ENCODE data around the gene PRF1. TPM values are rescaled to one million over a fixed set of nuclear protein-coding genes. Genes with fewer than 3 reads are reported as not detected.
"Not testable (repeated sequence)": the region's sequence is repeated elsewhere in the genome, so short reads cannot be mapped to it uniquely, and the experiment has no call there.

Gene PRF1
- total and polyA plus RNA-seq, 2 of the 13 experiments (the other 11 are each of a cell fraction or from before 2014, with no cell fraction given) = 1.00 to 1.4 TPM

- TF ChIP-seq TOE1 (CRISPR knock-in tag; IDR thresholded peaks at IDR 0.05) (no peak), EED (CRISPR knock-in tag; IDR thresholded peaks at IDR 0.05) (no peak)
Observed at GRCh38 chr10:70634011-70634410, 31.5 kb upstream of the PRF1 start (continued).

DNA sequence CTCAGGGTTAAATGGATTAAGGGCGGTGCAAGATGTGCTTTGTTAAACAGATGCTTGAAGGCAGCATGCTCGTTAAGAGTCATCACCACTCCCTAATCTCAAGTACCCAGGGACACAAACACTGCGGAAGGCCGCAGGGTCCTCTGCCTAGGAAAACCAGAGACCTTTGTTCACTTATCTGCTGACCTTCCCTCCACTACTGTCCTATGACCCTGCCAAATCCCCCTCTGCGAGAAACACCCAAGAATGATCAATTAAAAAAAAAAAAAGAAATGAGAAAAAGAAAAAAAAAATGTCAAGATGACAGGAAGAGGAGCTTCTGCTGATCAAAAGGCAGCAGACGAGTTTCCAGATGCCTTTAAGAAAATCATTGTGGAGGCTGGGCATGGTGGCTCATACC, 29.2 kb upstream of the PRF1 start:
- H3K36me3 ChIP-seq (replicated peaks in 1 of 2; ENCODE audit: control insufficient read depth in 1 of 2, insufficient read depth in 2 of 2, low read length in 2 of 2); H3K79me2 ChIP-seq (ENCODE audit: insufficient read depth, low read length); H3K4me2 ChIP-seq (ENCODE audit: low read depth, low read length); H3K27me3 ChIP-seq (ENCODE audit: control insufficient read depth in 1 of 2, insufficient read depth in 2 of 2, low read length in 2 of 2); H4K20me1 ChIP-seq (ENCODE audit: insufficient read depth, low read length); H3K4me3 ChIP-seq (replicated peaks in 1 of 3; ENCODE audit: insufficient read depth in 1 of 3, low read depth in 2 of 3, low read length in 3 of 3); CTCF ChIA-PET (ENCODE audit: low intra/inter-chr PET ratio, low total read pairs); H3K9me3 ChIP-seq (ENCODE audit: low read length); POLR2A ChIA-PET; in situ Hi-C loops (cut with HindIII; ENCODE audit: extremely low pct_ligation_motif_present, low pct_unique_long_range_greater_than_20kb); H3K9ac ChIP-seq (ENCODE audit: insufficient read depth, low read depth, low read length); intact Hi-C loops (cut with micrococcal nuclease; ENCODE audit: unreplicated experiment); DNase-seq (ENCODE audit: low spot score); H3K27ac ChIP-seq (ENCODE audit: extremely low read length, insufficient read depth, low read length); H2AFZ ChIP-seq (ENCODE audit: low read length); ATAC-seq; FAIRE-seq; BruUV-seq (replicated peaks); H3K4me1 ChIP-seq (ENCODE audit: insufficient read depth, low read length): not testable (repeated sequence)
- 7% methylated on average over 2 of the region's 6 CpGs for WGBS (ENCODE audit: low lambda C conversion rate)

DNA sequence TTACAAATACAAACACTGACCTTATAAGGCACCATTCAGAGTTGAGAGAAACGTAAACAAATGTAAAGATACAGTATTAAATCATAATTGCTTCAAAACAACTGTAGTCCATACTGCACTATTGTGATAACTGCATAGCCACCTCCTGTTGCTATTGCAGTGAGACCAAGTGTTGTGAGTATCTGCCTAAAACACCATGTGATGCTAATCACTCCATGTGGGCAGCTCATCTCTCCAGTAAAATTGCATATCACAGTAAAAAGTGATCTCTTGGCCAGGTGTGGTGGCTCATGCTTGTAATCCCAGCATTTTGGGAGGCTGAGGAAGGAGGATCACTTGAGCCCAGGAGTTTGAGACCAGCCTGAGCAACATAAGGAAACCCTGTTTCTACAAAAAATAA, 26.8 kb upstream of the PRF1 start:
- Histone ChIP-seq H3K27me3 (ENCODE audit: control insufficient read depth in 1 of 2, insufficient read depth in 2 of 2, low read length in 2 of 2) (peaks cover 0 to 6% of the 10 kb centered on the region in 2 experiments; a peak in 1 of 5 replicates), H3K4me2 (ENCODE audit: low read depth, low read length) (no peak overlapping the region), H4K20me1 (ENCODE audit: insufficient read depth, low read length) (no peaks in the 10 kb centered on the region), H2AFZ (ENCODE audit: low read length) (no peak overlapping the region), H3K27ac (ENCODE audit: extremely low read length, insufficient read depth, low read length) (no peak overlapping the region), H3K79me2 (ENCODE audit: insufficient read depth, low read length) (no peaks in the 10 kb centered on the region), H3K9ac (ENCODE audit: insufficient read depth, low read depth, low read length) (no peak overlapping the region), H3K36me3 (replicated peaks in 1 of 2; ENCODE audit: control insufficient read depth in 1 of 2, insufficient read depth in 2 of 2, low read length in 2 of 2) (no peaks in the 10 kb centered on the region), H3K4me3 (replicated peaks in 1 of 3; ENCODE audit: insufficient read depth in 1 of 3, low read depth in 2 of 3, low read length in 3 of 3) (no peak overlapping the region), H3K4me1 (ENCODE audit: insufficient read depth, low read length) (no peaks in the 10 kb centered on the region), H3K9me3 (ENCODE audit: low read length) (no peaks in the 10 kb centered on the region)
- ATAC-seq (no peak), DNase-seq (ENCODE audit: low spot score) (no peak), FAIRE-seq (no peak)
- ChIA-PET POLR2A (no interaction called here), CTCF (ENCODE audit: low intra/inter-chr PET ratio, low total read pairs) (no interaction called here)
- WGBS (ENCODE audit: low lambda C conversion rate) = 0% methylated on average over 1 of the region's 1 CpG
- no TSS peak for BruUV-seq (replicated peaks)
- intact Hi-C loops (cut with micrococcal nuclease; ENCODE audit: unreplicated experiment) = no loop called here
- in situ Hi-C loops (cut with HindIII; ENCODE audit: extremely low pct_ligation_motif_present, low pct_unique_long_range_greater_than_20kb) = no loop called here
- TF ChIP-seq CHD4 (IDR thresholded peaks at IDR 0.05; ENCODE audit: borderline replicate concordance, low read length) = no peak
- no peak for TF ChIP-seq ZNF768 (CRISPR knock-in tag; IDR thresholded peaks at IDR 0.05)
- no peak for TF ChIP-seq ZNF775 (CRISPR knock-in tag; IDR thresholded peaks at IDR 0.05; ENCODE audit: borderline replicate concordance)
- no peak for TF ChIP-seq ZBTB44 (CRISPR knock-in tag; IDR thresholded peaks at IDR 0.05)
- TF ChIP-seq ZNF589 (CRISPR knock-in tag; conservative IDR thresholded peaks at IDR 0.05) = no peak
